IPS-18a (cell line): ENCODE measurements around the gene CELSR1.

Experiments
- H3K27ac ChIP-seq: one replicate; pipeline ENCODE4 v1.5.1; 2013; ENCODE audit warnings: low read length
- H3K27me3 ChIP-seq: one replicate; pipeline ENCODE4 v1.6.1; 2013; ENCODE audit warnings: mild to moderate bottlenecking, low read length; ENCODE audit not compliant: control insufficient read depth, insufficient read depth
- H3K36me3 ChIP-seq: one replicate; pipeline ENCODE4 v1.6.1; 2013; ENCODE audit warnings: low read depth, low read length; ENCODE audit not compliant: control insufficient read depth
- H3K4me1 ChIP-seq: one replicate; pipeline ENCODE4 v1.6.1; 2013; ENCODE audit warnings: low read depth, low read length; ENCODE audit not compliant: control insufficient read depth
- H3K4me3 ChIP-seq: one replicate; pipeline ENCODE4 v1.5.1; 2013; ENCODE audit warnings: low read length
- H3K9ac ChIP-seq: one replicate; pipeline ENCODE4 v1.6.1; 2013; ENCODE audit warnings: mild to moderate bottlenecking, low read length, moderate library complexity
- H3K9me3 ChIP-seq: one replicate; pipeline ENCODE4 v1.6.1; 2013; ENCODE audit warnings: low read depth, low read length; ENCODE audit not compliant: control insufficient read depth

Gene CELSR1

DNA sequence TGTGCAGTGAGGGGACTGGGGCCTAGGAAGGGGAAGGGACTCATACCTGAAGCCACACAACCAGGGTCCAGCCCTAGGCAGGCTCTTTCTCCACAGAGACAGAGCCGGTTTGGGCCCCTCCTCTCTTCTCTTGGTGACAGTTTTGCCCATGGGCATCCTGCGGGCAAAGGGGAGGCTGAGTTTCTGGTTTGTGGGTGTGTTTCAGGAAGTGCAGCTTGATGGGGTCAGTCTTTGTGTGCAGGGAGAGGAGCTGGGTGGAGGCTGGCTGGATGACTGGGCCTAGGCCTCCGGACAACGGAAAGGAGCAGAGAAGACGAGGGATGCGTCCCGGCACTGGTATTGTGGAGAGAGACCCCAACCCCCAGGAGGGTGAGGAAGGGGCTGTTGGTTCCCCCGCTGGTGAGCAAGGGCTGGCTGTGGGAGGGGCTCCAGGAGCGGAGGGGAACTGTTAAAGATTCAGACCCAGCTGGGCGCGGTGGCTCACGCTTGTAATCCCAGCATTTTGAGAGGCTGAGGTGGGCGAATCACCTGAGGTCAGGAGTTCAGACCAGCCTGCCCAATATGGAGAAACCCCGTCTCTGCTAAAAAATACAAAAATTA is 23.4 kb upstream of the CELSR1 start:
- Histone ChIP-seq H3K4me1 (peaks cover 2% of the 10 kb centered on the region), H3K36me3 (no peaks in the 10 kb centered on the region), H3K27ac (no peak overlapping the region), H3K9me3 (no peaks in the 10 kb centered on the region), H3K4me3 (no peak overlapping the region), H3K27me3 (no peaks in the 10 kb centered on the region), H3K9ac (no peak overlapping the region)

- H3K27ac ChIP-seq = no peak overlapping the region
- no peak overlapping the region for H3K9ac ChIP-seq
- no peaks in the 10 kb centered on the region for H3K4me1 ChIP-seq
- H3K36me3 ChIP-seq = no peaks in the 10 kb centered on the region
- H3K27me3 ChIP-seq = no peaks in the 10 kb centered on the region
- H3K9me3 ChIP-seq = no peaks in the 10 kb centered on the region
- no peak overlapping the region for H3K4me3 ChIP-seq
These were observed 20.5 kb upstream of the CELSR1 start for GRCh38 chr22:46557736-46558480.

GRCh38 chr22:46556775-46557174 is 19.4 kb upstream of the CELSR1 start:
- Histone ChIP-seq H3K9me3 (no peaks in the 10 kb centered on the region), H3K27me3 (no peaks in the 10 kb centered on the region), H3K4me1 (no peaks in the 10 kb centered on the region), H3K36me3 (no peaks in the 10 kb centered on the region), H3K27ac (no peak overlapping the region), H3K4me3 (no peak overlapping the region), H3K9ac (no peak overlapping the region)

- Histone ChIP-seq H3K9me3 (no peaks in the 10 kb centered on the region), H3K9ac (no peak overlapping the region), H3K36me3 (no peaks in the 10 kb centered on the region), H3K27ac (no peak overlapping the region), H3K4me1 (no peaks in the 10 kb centered on the region), H3K4me3 (no peak overlapping the region), H3K27me3 (no peaks in the 10 kb centered on the region)
These were observed 15.8 kb upstream of the CELSR1 start for GRCh38 chr22:46553189-46553588.

- H3K27ac ChIP-seq = no peak overlapping the region
- no peaks in the 10 kb centered on the region for H3K36me3 ChIP-seq
- H3K9ac ChIP-seq = no peak overlapping the region
- H3K4me1 ChIP-seq = no peaks in the 10 kb centered on the region
- no peaks in the 10 kb centered on the region for H3K27me3 ChIP-seq
- H3K9me3 ChIP-seq = no peaks in the 10 kb centered on the region
- no peak overlapping the region for H3K4me3 ChIP-seq
These were observed 14.6 kb upstream of the CELSR1 start for GRCh38 chr22:46551996-46552395.

DNA sequence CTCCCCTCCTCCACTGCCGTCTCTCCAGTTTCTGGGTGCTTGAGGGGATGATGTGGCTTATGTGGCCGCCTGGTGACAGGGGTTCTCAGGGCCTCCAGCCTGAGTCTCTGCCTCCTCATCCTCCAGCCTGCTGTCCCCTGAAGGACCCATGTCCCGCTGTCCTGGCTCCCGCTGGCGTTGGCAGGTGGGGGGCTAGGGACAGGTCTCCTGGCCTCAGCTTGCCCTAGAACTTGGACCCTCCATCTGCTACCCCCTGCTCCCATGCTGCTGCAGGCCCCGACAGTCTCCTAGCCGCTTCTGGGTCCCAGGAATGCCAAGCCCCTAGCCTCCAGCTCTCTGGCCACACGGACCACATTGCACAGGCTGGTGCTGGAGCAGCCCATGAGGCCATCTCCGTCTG is 13.9 kb upstream of the CELSR1 start:
- H3K36me3 ChIP-seq = no peaks in the 10 kb centered on the region
- no peak overlapping the region for H3K27ac ChIP-seq
- no peak overlapping the region for H3K4me3 ChIP-seq
- no peaks in the 10 kb centered on the region for H3K27me3 ChIP-seq
- no peaks in the 10 kb centered on the region for H3K9me3 ChIP-seq
- H3K4me1 ChIP-seq = no peaks in the 10 kb centered on the region
- H3K9ac ChIP-seq = no peak overlapping the region

- Histone ChIP-seq H3K27ac (no peak overlapping the region), H3K36me3 (no peaks in the 10 kb centered on the region), H3K4me1 (no peaks in the 10 kb centered on the region), H3K27me3 (no peaks in the 10 kb centered on the region), H3K9ac (no peak overlapping the region), H3K4me3 (no peak overlapping the region), H3K9me3 (no peaks in the 10 kb centered on the region)
These were observed 12.7 kb upstream of the CELSR1 start for GRCh38 chr22:46549971-46550641.

DNA sequence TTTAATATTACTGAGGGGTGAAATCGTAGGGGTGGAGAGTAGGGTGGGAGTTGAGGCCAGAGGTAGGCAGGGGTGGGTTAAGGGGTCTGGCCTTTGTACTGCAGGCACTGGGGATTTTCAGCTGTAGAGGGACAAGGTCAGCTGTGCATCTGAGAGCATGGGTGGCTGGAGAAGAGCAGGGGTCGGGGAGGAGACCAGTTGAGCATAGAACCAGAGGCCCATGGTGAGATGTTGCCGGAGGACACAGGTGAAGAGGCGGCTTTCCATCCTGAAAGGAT is 12.1 kb upstream of the CELSR1 start:
- no peaks in the 10 kb centered on the region for H3K36me3 ChIP-seq
- no peaks in the 10 kb centered on the region for H3K9me3 ChIP-seq
- H3K9ac ChIP-seq = no peak overlapping the region
- H3K27me3 ChIP-seq = no peaks in the 10 kb centered on the region
- no peaks in the 10 kb centered on the region for H3K4me1 ChIP-seq
- H3K4me3 ChIP-seq = no peak overlapping the region
- no peak overlapping the region for H3K27ac ChIP-seq

DNA sequence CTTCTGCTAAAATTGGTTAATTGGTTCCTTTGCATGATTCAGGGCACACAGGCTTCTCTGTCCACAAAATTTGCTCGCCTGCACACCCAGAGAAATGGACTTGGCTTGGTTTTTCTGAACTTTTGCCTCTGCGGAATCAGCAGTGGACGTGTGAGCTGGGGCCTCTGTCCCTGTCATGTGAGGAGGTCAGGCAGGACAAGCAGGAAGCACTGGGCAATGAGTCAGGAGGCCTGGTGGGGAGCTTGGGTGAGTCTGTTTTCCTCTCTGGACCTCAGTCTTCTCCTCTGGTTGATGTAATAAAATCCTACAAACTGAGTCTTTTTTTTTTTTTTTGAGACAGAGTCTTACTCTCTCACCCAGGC is 10.4 kb upstream of the CELSR1 start:
- no peaks in the 10 kb centered on the region for H3K36me3 ChIP-seq
- H3K27ac ChIP-seq = no peak overlapping the region
- no peaks in the 10 kb centered on the region for H3K4me1 ChIP-seq
- no peak overlapping the region for H3K9ac ChIP-seq
- H3K4me3 ChIP-seq = no peak overlapping the region
- H3K27me3 ChIP-seq = no peaks in the 10 kb centered on the region
- H3K9me3 ChIP-seq = no peaks in the 10 kb centered on the region

DNA sequence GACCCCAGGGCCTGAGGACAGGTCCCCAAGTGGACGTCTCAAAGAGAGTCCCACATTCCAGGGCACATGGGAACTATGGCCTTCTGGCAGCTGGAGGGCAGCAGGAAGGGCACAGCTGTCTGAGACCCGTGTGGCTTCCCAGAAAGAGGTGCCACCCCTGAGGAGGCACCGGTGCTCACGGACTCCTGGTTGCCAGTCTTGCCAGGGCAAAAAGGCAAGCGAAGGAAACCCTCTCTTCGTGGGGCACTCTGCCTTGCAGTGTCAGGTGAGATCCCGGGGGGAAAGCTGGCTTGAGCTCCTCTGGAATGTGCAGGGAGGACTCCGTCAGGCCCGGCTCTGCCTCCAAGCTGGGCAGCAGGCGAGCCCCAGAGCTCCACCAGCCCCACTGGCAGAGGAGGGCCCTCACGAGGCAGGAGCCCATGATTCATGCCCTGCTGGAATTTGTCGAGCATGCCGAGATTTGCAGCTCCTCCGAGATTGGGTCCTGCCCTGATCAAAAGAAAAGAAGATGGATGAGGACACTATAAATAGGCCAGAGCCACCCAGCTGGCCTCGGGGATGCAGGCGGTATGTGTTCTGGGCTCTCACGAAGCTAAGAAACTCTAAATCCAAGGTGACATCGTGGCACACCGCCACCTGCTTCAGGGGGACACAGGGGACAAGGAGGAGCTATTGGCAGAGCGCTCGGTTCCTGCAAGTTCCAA is 9.9 kb upstream of the CELSR1 start:
- H3K27ac ChIP-seq = no peak overlapping the region
- no peaks in the 10 kb centered on the region for H3K36me3 ChIP-seq
- H3K4me3 ChIP-seq = no peak overlapping the region
- no peaks in the 10 kb centered on the region for H3K27me3 ChIP-seq
- H3K9me3 ChIP-seq = no peaks in the 10 kb centered on the region
- H3K4me1 ChIP-seq = no peaks in the 10 kb centered on the region
- no peak overlapping the region for H3K9ac ChIP-seq

- no peak overlapping the region for H3K9ac ChIP-seq
- no peaks in the 10 kb centered on the region for H3K36me3 ChIP-seq
- H3K9me3 ChIP-seq = no peaks in the 10 kb centered on the region
- H3K27ac ChIP-seq = no peak overlapping the region
- H3K4me3 ChIP-seq = no peak overlapping the region
- no peaks in the 10 kb centered on the region for H3K4me1 ChIP-seq
- H3K27me3 ChIP-seq = no peaks in the 10 kb centered on the region
These were observed 9.2 kb upstream of the CELSR1 start for GRCh38 chr22:46546466-46547178.
